Hepatocyte (in vitro differentiated cells): ENCODE data around the gene USP44. TPM values are rescaled to one million over a fixed set of nuclear protein-coding genes. Genes with fewer than 3 reads are reported as not detected.

Experiments
- DNase-seq: peaks from one replicate; pipeline ENCODE4 v3.0.0-alpha.2; 2016; ENCODE audit warnings: low spot score
- H2AFZ ChIP-seq: fragments of 200-600 bp; sonication (generic); 2 replicates; pipeline ENCODE4 v1.6.0; 2016; ENCODE audit warnings: antibody characterized with exemption, mild to moderate bottlenecking
- H3K27ac ChIP-seq: fragments of 200-600 bp; sonication (generic); 2 replicates; pipeline ENCODE4 v1.5.1; 2016; ENCODE audit warnings: mild to moderate bottlenecking
- H3K27me3 ChIP-seq: fragments of 200-600 bp; sonication (generic); 2 replicates; pipeline ENCODE4 v1.6.1; 2016
- H3K36me3 ChIP-seq: fragments of 200-600 bp; sonication (generic); replicated peaks from 2 replicates; pipeline ENCODE4 v1.5.1; 2016; ENCODE audit warnings: low read depth; ENCODE audit not compliant: insufficient read depth
- H3K4me1 ChIP-seq: fragments of 200-600 bp; sonication (generic); 2 replicates; pipeline ENCODE4 v1.5.1; 2016; ENCODE audit warnings: mild to moderate bottlenecking, moderate library complexity; ENCODE audit not compliant: insufficient read depth
- H3K4me2 ChIP-seq: fragments of 200-600 bp; sonication (generic); 2 replicates; pipeline ENCODE4 v1.6.0; 2016
- H3K4me3 ChIP-seq: fragments of 200-600 bp; sonication (generic); 2 replicates; pipeline ENCODE4 v1.5.1; 2016; ENCODE audit warnings: mild to moderate bottlenecking
- H3K79me2 ChIP-seq: fragments of 200-600 bp; sonication (generic); 2 replicates; pipeline ENCODE4 v1.6.0; 2017; ENCODE audit warnings: mild to moderate bottlenecking
- H3K9me2 ChIP-seq: fragments of 200-600 bp; sonication (generic); replicated peaks from 2 replicates; pipeline ENCODE4 v1.6.0; 2017; ENCODE audit warnings: mild to moderate bottlenecking; ENCODE audit not compliant: insufficient read depth
- H3K9me3 ChIP-seq: fragments of 200-600 bp; sonication (generic); 2 replicates; pipeline ENCODE4 v1.5.1; 2016; ENCODE audit warnings: low read depth, mild to moderate bottlenecking
- H4K20me1 ChIP-seq: fragments of 200-600 bp; sonication (generic); 2 replicates; pipeline ENCODE4 v1.6.0; 2016; ENCODE audit warnings: mild to moderate bottlenecking; ENCODE audit not compliant: insufficient read depth, poor library complexity, severe bottlenecking
- CTCF ChIP-seq: fragments of 200-600 bp; sonication (generic); IDR thresholded peaks from 2 replicates; pipeline ENCODE4 v1.5.1; 2016; ENCODE audit warnings: antibody characterized with exemption, mild to moderate bottlenecking; ENCODE audit not compliant: poor library complexity
- EZH2 ChIP-seq: fragments of 200-600 bp; sonication (generic); IDR thresholded peaks from 2 replicates; pipeline ENCODE4 v1.6.1; 2016; ENCODE audit warnings: antibody characterized with exemption, mild to moderate bottlenecking, borderline replicate concordance
- EZH2phosphoT487 ChIP-seq: fragments of 200-600 bp; sonication (generic); IDR thresholded peaks from one replicate; pipeline ENCODE4 v1.6.1; 2018; ENCODE audit warnings: antibody characterized with exemption, mild to moderate bottlenecking, low read depth, moderate library complexity; ENCODE audit not compliant: unreplicated experiment, severe bottlenecking
- WGBS: methylation state at CpG from one replicate; pipeline ENCODE4 v1.1.6; 2016; ENCODE audit warnings: low lambda C conversion rate; ENCODE audit errors: missing lambda C conversion rate; 5-methylcytosine and 5-hydroxymethylcytosine counted together
- polyA plus RNA-seq: library from polyadenylated mRNA; unstranded; fragments of >200 nt; fragmentation: Nextera tagmentation; extraction: Ambion mirVana; gene quantifications from 2 replicates; pipeline ENCODE4 v1.2.1, GENCODE V29; 2016
- total RNA-seq: library from RNA; depleted of rRNA; stranded (reverse); fragments of >200 nt; gene quantifications from 2 replicates; pipeline ENCODE4 v1.2.3, GENCODE V29; 2014

USP44 gene
- total and polyA plus RNA-seq, 2 experiments from 2014 or later, result 0.80 TPM; not detected in 1

- Histone ChIP-seq H3K4me2 (no peak overlapping the region), H2AFZ (no peak overlapping the region), H3K4me1 (no peaks in the 10 kb centered on the region), H3K27ac (no peak overlapping the region), H3K4me3 (no peak overlapping the region), H3K36me3 (no peaks in the 10 kb centered on the region), H3K79me2 (no peaks in the 10 kb centered on the region), H3K9me2 (no peaks in the 10 kb centered on the region), H4K20me1 (no peaks in the 10 kb centered on the region), H3K27me3 (peaks cover 49% of the 10 kb centered on the region), H3K9me3 (peaks cover 5% of the 10 kb centered on the region)
- 65% methylated on average over 4 of the region's 4 CpGs for WGBS
- no peak for DNase-seq
- no peak for TF ChIP-seq EZH2
- TF ChIP-seq CTCF, result no peak
- no peak for TF ChIP-seq EZH2phosphoT487
Measured at GRCh38 chr12:95545303-95545702, 6.0 kb downstream of the USP44 start.

GRCh38 chr12:95544756-95545155 lies 6.5 kb downstream of the USP44 start:
- 53% methylated on average over 3 of the region's 3 CpGs for WGBS
- H3K27ac ChIP-seq, result no peak overlapping the region
- no peaks in the 10 kb centered on the region for H3K9me2 ChIP-seq
- H2AFZ ChIP-seq, result no peak overlapping the region
- H3K36me3 ChIP-seq, result no peaks in the 10 kb centered on the region
- H3K27me3 ChIP-seq, result peaks cover 46% of the 10 kb centered on the region
- no peak overlapping the region for H3K4me2 ChIP-seq
- DNase-seq, result no peak
- no peaks in the 10 kb centered on the region for H4K20me1 ChIP-seq
- no peaks in the 10 kb centered on the region for H3K4me1 ChIP-seq
- no peaks in the 10 kb centered on the region for H3K79me2 ChIP-seq
- TF ChIP-seq EZH2phosphoT487 (no peak), EZH2 (no peak), CTCF (no peak)
- H3K9me3 ChIP-seq, result peaks cover 5% of the 10 kb centered on the region
- H3K4me3 ChIP-seq, result no peak overlapping the region

GRCh38 chr12:95543305-95543704 lies 8.0 kb downstream of the USP44 start:
- peaks cover 32% of the 10 kb centered on the region for H3K27me3 ChIP-seq
- no peaks in the 10 kb centered on the region for H3K4me1 ChIP-seq
- H4K20me1 ChIP-seq, result no peaks in the 10 kb centered on the region
- H3K27ac ChIP-seq, result no peak overlapping the region
- no peaks in the 10 kb centered on the region for H3K79me2 ChIP-seq
- H3K9me3 ChIP-seq, result no peaks in the 10 kb centered on the region
- H3K9me2 ChIP-seq, result no peaks in the 10 kb centered on the region
- no peak overlapping the region for H3K4me3 ChIP-seq
- WGBS, result 98% methylated on average over 7 of the region's 7 CpGs
- TF ChIP-seq CTCF (no peak), EZH2 (no peak), EZH2phosphoT487 (no peak)
- H3K4me2 ChIP-seq, result no peak overlapping the region
- no peak overlapping the region for H2AFZ ChIP-seq
- no peak for DNase-seq
- no peaks in the 10 kb centered on the region for H3K36me3 ChIP-seq

- H2AFZ ChIP-seq, result no peak overlapping the region
- H3K4me2 ChIP-seq, result no peak overlapping the region
- no peaks in the 10 kb centered on the region for H3K9me2 ChIP-seq
- no peak for DNase-seq
- WGBS, result 95% methylated on average over 7 of the region's 7 CpGs
- TF ChIP-seq EZH2, result no peak
- no peak for TF ChIP-seq CTCF
- TF ChIP-seq EZH2phosphoT487, result no peak
- H3K4me3 ChIP-seq, result no peak overlapping the region
- no peaks in the 10 kb centered on the region for H3K79me2 ChIP-seq
- H3K27ac ChIP-seq, result no peak overlapping the region
- H3K9me3 ChIP-seq, result no peaks in the 10 kb centered on the region
- no peaks in the 10 kb centered on the region for H4K20me1 ChIP-seq
- peaks cover 13% of the 10 kb centered on the region for H3K27me3 ChIP-seq
- H3K36me3 ChIP-seq, result no peaks in the 10 kb centered on the region
- H3K4me1 ChIP-seq, result no peaks in the 10 kb centered on the region
Measured at GRCh38 chr12:95541436-95541835, 9.8 kb downstream of the USP44 start.
